T-helper 2 cell treated with Interferon-gamma antibody and Interleukin-4, amounts not matched to agents 5 μg/mL and 100 μg/mL, for 36 hours (primary cell): ENCODE results near the gene RAB26.

Source experiments
- DNase-seq: peaks from one replicate; pipeline ENCODE4 v3.0.0; 2021; ENCODE audit warnings: low spot score
- H3K27ac Mint-ChIP-seq: one replicate; pipeline ENCODE4 v1.8.0; 2021; ENCODE audit warnings: mild to moderate bottlenecking, mixed read lengths
- H3K27me3 Mint-ChIP-seq: one replicate; pipeline ENCODE4 v1.8.0; 2021; ENCODE audit warnings: low read depth, mixed read lengths
- H3K36me3 Mint-ChIP-seq: one replicate; pipeline ENCODE4 v1.8.0; 2021; ENCODE audit warnings: low read depth, mixed read lengths
- H3K4me1 Mint-ChIP-seq: one replicate; pipeline ENCODE4 v1.8.0; 2021; ENCODE audit warnings: low read depth, mixed read lengths
- H3K4me3 Mint-ChIP-seq: one replicate; pipeline ENCODE4 v1.8.0; 2022; ENCODE audit warnings: mild to moderate bottlenecking, moderate library complexity, mixed read lengths
- H3K9me3 Mint-ChIP-seq: one replicate; pipeline ENCODE4 v1.8.0; 2021; ENCODE audit warnings: mixed read lengths

RAB26 gene

DNA sequence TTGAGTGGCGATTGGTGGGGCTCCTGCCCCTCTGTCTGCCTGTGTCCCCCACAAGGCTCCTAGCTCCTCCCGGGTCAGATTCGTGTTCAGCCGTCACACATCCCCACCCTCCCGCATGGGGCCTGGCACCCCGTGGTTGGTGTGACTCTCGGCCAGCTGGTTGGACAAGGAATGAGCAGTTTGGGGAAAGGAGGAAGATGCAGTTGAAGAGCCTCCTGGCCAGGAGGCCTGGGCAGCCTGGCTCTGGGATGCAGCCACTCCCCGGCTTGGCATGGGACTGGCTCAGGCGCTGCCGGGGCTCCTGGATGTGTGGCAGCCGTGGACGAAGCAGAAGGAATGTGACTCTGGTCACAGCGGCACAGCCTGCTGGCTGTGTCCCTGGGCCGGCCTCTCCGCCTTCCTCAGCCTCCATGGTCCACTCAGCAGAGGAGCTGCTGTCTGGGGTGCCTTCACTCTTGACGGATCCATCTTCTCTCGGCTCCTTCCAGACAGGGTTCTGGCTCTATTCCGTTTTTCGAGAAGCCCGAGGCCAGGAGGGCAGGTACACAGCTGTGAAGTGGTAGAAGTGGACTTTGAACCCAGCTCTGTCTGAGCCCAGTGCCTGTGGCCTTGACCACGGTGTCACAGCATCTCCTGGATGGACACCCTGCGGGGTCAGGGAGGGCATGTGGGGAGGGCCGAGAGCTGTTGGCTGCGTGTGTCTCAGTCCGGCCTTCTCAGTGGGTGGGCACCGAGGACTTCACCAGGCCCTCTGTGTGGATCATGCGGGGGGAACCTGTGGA, 9.2 kb downstream of the RAB26 start:
- Mint-ChIP-seq H3K27me3 (no peaks in the 10 kb centered on the region), H3K4me1 (peaks cover 19% of the 10 kb centered on the region), H3K9me3 (no peaks in the 10 kb centered on the region), H3K27ac (no peak overlapping the region), H3K36me3 (peaks cover 22% of the 10 kb centered on the region), H3K4me3 (peak overlapping the region; percentile 99)
- no peak for DNase-seq

DNA sequence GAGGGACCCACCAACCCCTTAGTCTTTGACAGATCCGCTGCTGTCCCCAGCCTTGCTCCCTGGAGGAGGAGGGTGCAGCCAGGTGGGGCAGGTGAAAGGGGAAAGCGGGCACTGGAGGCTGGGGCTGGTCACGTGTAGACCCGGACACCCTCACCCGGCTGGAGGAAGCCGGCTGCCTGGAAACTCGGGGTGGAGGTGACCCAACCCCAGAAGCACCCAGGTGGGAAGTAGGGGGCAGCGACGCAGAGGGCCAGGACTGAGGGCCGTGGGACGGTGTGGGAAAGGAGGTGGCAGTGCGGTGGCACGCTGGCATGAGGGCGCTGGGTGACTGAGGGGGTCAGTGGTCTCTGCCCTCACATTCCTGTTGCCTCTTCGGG, 9.8 kb downstream of the RAB26 start:
- no peaks in the 10 kb centered on the region for H3K27me3 Mint-ChIP-seq
- no peaks in the 10 kb centered on the region for H3K9me3 Mint-ChIP-seq
- no peak overlapping the region for H3K27ac Mint-ChIP-seq
- H3K4me1 Mint-ChIP-seq: peaks cover 16% of the 10 kb centered on the region
- no peak for DNase-seq
- peaks cover 21% of the 10 kb centered on the region for H3K36me3 Mint-ChIP-seq
- no peak overlapping the region for H3K4me3 Mint-ChIP-seq

DNA sequence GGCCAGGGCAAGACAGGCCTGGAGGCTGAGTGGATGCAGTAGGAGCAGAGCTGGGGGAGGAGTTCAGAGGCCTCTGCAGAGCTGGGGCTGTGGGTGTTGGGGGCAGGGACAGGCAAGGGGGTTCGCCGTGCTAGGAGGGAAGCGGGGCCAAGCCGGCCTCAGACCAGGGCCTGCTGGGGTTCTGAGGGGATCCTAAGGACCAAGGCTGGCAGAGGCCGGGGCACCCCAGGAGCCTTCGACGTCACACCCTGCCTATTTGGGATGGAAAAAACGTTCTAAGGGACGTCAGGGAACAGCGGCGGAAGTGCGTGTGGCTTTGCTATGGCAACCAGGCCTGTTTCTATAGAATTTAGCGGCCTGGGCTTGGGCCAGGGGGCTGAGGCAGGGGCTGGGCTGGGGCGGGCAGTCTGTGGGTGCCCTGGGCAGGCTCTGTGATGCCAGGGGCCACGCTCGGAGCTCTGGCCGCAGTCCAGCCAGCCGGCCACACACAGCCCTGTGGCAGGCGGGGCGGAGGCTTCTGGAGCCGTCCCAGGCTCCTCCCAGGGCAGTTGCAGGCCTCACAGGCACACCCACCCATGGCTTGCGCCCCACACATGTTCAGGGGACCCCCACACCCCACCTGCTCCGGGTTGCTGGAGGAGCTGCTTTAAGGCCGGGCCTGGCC, 10.9 kb downstream of the RAB26 start:
- Mint-ChIP-seq H3K4me1 (peaks cover 12% of the 10 kb centered on the region), H3K36me3 (peaks cover 12% of the 10 kb centered on the region), H3K4me3 (no peak overlapping the region), H3K27me3 (no peaks in the 10 kb centered on the region), H3K27ac (peak overlapping the region; percentile 8), H3K9me3 (no peaks in the 10 kb centered on the region)
- no peak for DNase-seq

GRCh38 chr16:2160915-2161551, 12.6 kb downstream of the RAB26 start:
- Mint-ChIP-seq H3K9me3 (no peaks in the 10 kb centered on the region), H3K36me3 (peaks cover 7% of the 10 kb centered on the region), H3K27me3 (no peaks in the 10 kb centered on the region), H3K4me3 (no peak overlapping the region), H3K27ac (no peak overlapping the region), H3K4me1 (peaks cover 12% of the 10 kb centered on the region)
- no peak for DNase-seq

GRCh38 chr16:2161911-2162310, 13.5 kb downstream of the RAB26 start:
- Mint-ChIP-seq H3K27me3 (no peaks in the 10 kb centered on the region), H3K27ac (no peak overlapping the region), H3K4me3 (no peak overlapping the region), H3K9me3 (no peaks in the 10 kb centered on the region), H3K4me1 (peaks cover 6% of the 10 kb centered on the region), H3K36me3 (peaks cover 10% of the 10 kb centered on the region)
- DNase-seq: no peak

DNA sequence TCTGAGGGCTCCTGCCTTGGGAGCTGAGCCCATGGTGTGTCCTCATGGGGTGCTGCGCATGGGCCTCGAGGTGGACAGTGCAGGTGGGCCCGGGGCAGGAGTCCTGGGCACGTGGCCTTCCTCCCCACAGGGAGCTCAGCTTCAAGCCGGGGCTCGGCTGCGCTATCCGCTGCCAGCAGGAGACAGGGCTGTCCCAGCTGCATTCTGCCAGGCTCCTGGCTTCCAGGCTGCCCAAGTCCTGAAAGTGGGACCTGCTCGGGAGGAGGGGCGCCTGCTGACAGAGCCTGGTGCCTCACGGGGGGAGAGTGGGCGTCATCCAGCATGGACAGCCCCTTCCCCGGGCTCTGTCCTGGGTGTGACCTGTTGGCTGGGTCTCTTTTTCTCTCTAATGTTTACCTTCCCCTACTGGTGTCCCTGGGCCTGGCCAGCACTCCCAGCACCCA, 14.3 kb downstream of the RAB26 start:
- no peaks in the 10 kb centered on the region for H3K9me3 Mint-ChIP-seq
- H3K27me3 Mint-ChIP-seq: no peaks in the 10 kb centered on the region
- no peak for DNase-seq
- H3K36me3 Mint-ChIP-seq: peaks cover 10% of the 10 kb centered on the region
- peaks cover 2% of the 10 kb centered on the region for H3K4me1 Mint-ChIP-seq
- H3K4me3 Mint-ChIP-seq: no peak overlapping the region
- no peak overlapping the region for H3K27ac Mint-ChIP-seq

DNA sequence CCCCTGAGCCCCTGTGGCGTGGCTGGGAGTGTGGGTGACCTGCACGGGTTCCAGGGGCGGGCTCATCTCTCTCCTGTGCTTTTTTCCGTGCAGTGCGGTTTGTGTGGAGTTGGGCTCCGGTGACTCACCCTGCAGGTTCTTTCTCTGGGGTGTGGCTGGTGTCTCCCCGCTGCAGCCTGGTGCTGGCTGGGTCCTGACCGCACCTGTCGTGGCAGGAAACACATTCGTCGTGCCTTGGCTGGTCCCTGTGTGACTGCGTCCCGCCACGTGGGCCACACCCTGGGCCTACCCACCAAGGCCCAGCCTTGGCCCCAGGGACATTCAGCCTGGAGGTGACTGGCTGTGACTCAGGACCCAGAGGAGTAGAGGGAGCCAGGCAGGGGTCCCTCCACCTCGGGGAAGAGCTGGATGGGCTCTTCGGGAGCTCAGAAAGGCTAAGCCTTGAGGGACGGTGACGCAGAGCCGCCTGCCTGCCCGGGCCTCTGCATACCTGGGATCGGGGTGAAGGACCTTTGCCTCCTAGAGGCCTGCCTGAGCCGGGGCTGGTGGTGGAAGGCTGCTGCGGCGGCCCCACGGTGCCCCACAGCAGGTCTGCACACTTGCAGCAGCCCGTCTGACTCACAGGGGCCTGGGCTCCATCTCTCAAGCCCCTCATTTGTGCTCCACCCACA, 14.9 kb downstream of the RAB26 start:
- Mint-ChIP-seq H3K4me3 (no peak overlapping the region), H3K27me3 (no peaks in the 10 kb centered on the region), H3K27ac (no peak overlapping the region), H3K9me3 (no peaks in the 10 kb centered on the region), H3K4me1 (no peaks in the 10 kb centered on the region), H3K36me3 (peaks cover 12% of the 10 kb centered on the region)
- no peak for DNase-seq

DNA sequence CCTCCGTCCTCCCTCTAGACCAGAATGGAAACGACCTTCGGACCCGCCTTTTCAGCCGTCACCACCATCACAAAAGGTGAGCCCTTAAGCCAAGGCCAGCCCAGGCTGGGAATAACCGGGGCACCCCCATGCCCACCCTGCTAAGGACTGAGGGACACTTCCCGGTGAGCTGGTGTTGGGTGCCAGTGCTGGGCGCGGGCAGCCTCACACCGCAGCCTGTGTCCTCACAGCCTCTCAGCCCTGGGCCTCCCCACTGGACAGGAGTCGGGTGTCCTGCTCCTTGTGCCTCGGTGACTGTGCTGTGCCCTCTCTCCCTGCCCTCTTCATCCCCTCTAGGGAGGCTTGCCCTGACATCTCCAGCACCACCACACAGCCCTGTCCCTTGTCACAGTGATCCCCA, 17.4 kb downstream of the RAB26 start:
- H3K9me3 Mint-ChIP-seq: no peaks in the 10 kb centered on the region
- no peak for DNase-seq
- no peaks in the 10 kb centered on the region for H3K4me1 Mint-ChIP-seq
- H3K4me3 Mint-ChIP-seq: no peak overlapping the region
- H3K27ac Mint-ChIP-seq: no peak overlapping the region
- H3K36me3 Mint-ChIP-seq: peaks cover 13% of the 10 kb centered on the region
- no peaks in the 10 kb centered on the region for H3K27me3 Mint-ChIP-seq

- Mint-ChIP-seq H3K36me3 (peaks cover 13% of the 10 kb centered on the region), H3K27ac (no peak overlapping the region)
- no peak for DNase-seq
Measured at GRCh38 chr16:2166263-2167067, 18.0 kb downstream of the RAB26 start.

DNA sequence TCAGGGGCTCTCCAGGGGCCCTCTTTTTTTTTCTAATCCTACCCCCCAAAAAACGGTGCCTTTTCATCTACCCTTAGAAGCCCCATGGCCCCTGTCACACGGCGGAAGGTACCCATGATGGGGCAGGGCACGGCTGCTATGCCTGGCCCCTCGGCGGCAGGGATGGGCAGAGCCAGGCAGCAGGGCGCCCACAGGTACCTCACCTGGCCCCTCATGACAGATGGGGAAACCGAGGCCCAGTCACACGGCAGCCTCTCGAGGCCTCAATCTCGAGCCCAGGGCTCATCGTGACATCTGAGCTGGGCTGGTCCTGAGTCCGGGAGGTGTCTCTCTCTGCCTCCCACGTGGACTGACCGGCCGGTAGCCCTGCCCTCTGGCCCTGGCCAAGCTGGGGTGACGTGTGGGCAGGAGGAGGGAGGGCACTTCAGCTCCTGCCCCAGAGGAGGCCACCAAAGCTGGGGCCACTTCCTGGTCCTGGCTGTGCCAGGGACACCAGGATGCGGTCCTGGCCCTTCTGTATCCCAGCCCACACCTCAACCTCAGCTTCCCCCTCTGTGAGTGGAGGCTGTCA, 18.7 kb downstream of the RAB26 start:
- no peaks in the 10 kb centered on the region for H3K27me3 Mint-ChIP-seq
- H3K9me3 Mint-ChIP-seq: no peaks in the 10 kb centered on the region
- H3K4me1 Mint-ChIP-seq: no peaks in the 10 kb centered on the region
- no peak for DNase-seq
- no peak overlapping the region for H3K27ac Mint-ChIP-seq
- peaks cover 11% of the 10 kb centered on the region for H3K36me3 Mint-ChIP-seq
- no peak overlapping the region for H3K4me3 Mint-ChIP-seq

More at GRCh38 chr16:2166263-2167067, 18.0 kb downstream of the RAB26 start:
- H3K27me3 Mint-ChIP-seq: no peaks in the 10 kb centered on the region
- no peak overlapping the region for H3K4me3 Mint-ChIP-seq
- no peaks in the 10 kb centered on the region for H3K9me3 Mint-ChIP-seq
- H3K4me1 Mint-ChIP-seq: no peaks in the 10 kb centered on the region

DNA sequence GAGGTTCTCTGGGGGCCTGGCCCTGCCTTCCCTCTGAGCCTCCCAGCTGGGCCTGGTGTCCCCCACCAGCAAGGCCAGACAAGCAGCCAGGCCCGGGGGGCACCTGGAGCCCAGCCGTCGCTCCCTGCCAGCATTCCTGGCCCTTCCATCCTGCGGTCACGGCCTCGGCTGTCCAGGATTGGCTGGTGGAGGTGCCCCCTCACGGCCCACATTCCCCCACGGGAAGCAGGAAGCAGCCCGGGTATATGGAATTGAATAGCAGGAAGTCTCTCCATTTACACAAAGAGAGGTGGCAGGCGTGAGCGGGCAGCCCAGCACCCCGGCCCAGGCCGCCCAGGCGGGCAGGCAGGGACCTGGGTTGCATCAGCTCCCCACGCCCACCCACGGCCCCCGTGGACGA, 21.7 kb downstream of the RAB26 start:
- Mint-ChIP-seq H3K4me3 (no peak overlapping the region), H3K27ac (no peak overlapping the region), H3K9me3 (no peaks in the 10 kb centered on the region), H3K27me3 (no peaks in the 10 kb centered on the region), H3K36me3 (peaks cover 14% of the 10 kb centered on the region), H3K4me1 (no peaks in the 10 kb centered on the region)
- no peak for DNase-seq

GRCh38 chr16:2170587-2171435, 22.4 kb downstream of the RAB26 start:
- no peak for DNase-seq
- H3K27ac Mint-ChIP-seq: no peak overlapping the region
- no peaks in the 10 kb centered on the region for H3K27me3 Mint-ChIP-seq
- H3K36me3 Mint-ChIP-seq: peaks cover 15% of the 10 kb centered on the region
- H3K4me3 Mint-ChIP-seq: no peak overlapping the region
- H3K9me3 Mint-ChIP-seq: no peaks in the 10 kb centered on the region
- H3K4me1 Mint-ChIP-seq: no peaks in the 10 kb centered on the region
